Skeletal muscle tissue (tissue), 4 donors: ENCODE data around the gene RBP5. TPM values are rescaled to one million over a fixed set of nuclear protein-coding genes. Genes with fewer than 3 reads are reported as not detected.

Experiments
- H3K27ac ChIP-seq: one replicate; pipeline ENCODE4 v1.7.0; 2013; ENCODE audit warnings: mild to moderate bottlenecking, low read depth, low read length, inconsistent platforms
- H3K27me3 ChIP-seq, 3 donors: one replicate each; pipeline ENCODE4 v1.7.0; 2013; ENCODE audit warnings: low read length in 3 of 3; ENCODE audit not compliant: control insufficient read depth in 3 of 3, insufficient read depth in 3 of 3
- H3K36me3 ChIP-seq, 3 donors: one replicate each; pipeline ENCODE4 v1.7.0; 2013; ENCODE audit warnings: low read length in 3 of 3; ENCODE audit not compliant: control insufficient read depth in 3 of 3, insufficient read depth in 3 of 3
- H3K4me1 ChIP-seq, 3 donors: one replicate each; pipeline ENCODE4 v1.7.0; 2013; ENCODE audit warnings: low read length in 3 of 3, mild to moderate bottlenecking in 3 of 3; ENCODE audit not compliant: control insufficient read depth in 3 of 3, insufficient read depth in 3 of 3
- H3K4me3 ChIP-seq, 3 donors: one replicate each; pipeline ENCODE4 v1.7.0; 2013; ENCODE audit warnings: low read length in 3 of 3
- H3K9ac ChIP-seq, 3 donors: one replicate each; pipeline ENCODE4 v1.7.0; 2013; ENCODE audit warnings: low read length in 3 of 3, mild to moderate bottlenecking in 3 of 3, moderate library complexity in 2 of 3, low read depth in 1 of 3
- H3K9me3 ChIP-seq, 3 donors: one replicate each; pipeline ENCODE4 v1.7.0; 2013; ENCODE audit warnings: low read length in 3 of 3; ENCODE audit not compliant: control insufficient read depth in 3 of 3
- total RNA-seq: library from RNA; depleted of rRNA; stranded (reverse); fragments of >200 nt; gene quantifications from one replicate; pipeline ENCODE4 v1.2.3, GENCODE V29; 2014
- donor health status: Osteomylitis.

Gene RBP5
- total RNA-seq, 1 donor from 2014 or later = not detected

GRCh38 chr12:7116196-7116595, 12.5 kb downstream of the RBP5 start:
- no peak overlapping the region for H3K9ac ChIP-seq
- H3K4me1 ChIP-seq = peaks cover 0 to 4% (median 3%) of the 10 kb centered on the region in 3 donors
- H3K36me3 ChIP-seq = peaks cover 0 to 9% (median 0%) of the 10 kb centered on the region in 3 donors
- H3K4me3 ChIP-seq = no peak overlapping the region
- H3K27ac ChIP-seq = no peak overlapping the region
- H3K27me3 ChIP-seq = peaks cover 0 to 2% (median 0%) of the 10 kb centered on the region in 3 donors
- H3K9me3 ChIP-seq = no peaks in the 10 kb centered on the region

- Histone ChIP-seq H3K27me3 (peaks cover 0 to 2% (median 0%) of the 10 kb centered on the region in 3 donors), H3K9ac (no peak overlapping the region), H3K36me3 (peaks cover 0 to 9% (median 0%) of the 10 kb centered on the region in 3 donors), H3K9me3 (no peaks in the 10 kb centered on the region), H3K4me1 (peaks cover 0 to 5% (median 3%) of the 10 kb centered on the region in 3 donors), H3K4me3 (no peak overlapping the region), H3K27ac (no peak overlapping the region)
Measured at GRCh38 chr12:7114851-7115250, 13.8 kb downstream of the RBP5 start.

GRCh38 chr12:7114008-7114407, 14.7 kb downstream of the RBP5 start:
- H3K4me3 ChIP-seq = no peak overlapping the region
- no peaks in the 10 kb centered on the region for H3K9me3 ChIP-seq
- no peak overlapping the region for H3K27ac ChIP-seq
- H3K4me1 ChIP-seq = peaks cover 6 to 12% (median 10%) of the 10 kb centered on the region in 3 donors
- H3K9ac ChIP-seq = no peak overlapping the region
- peaks cover 0 to 9% (median 0%) of the 10 kb centered on the region in 3 donors for H3K36me3 ChIP-seq
- H3K27me3 ChIP-seq = no peaks in the 10 kb centered on the region

- H3K27me3 ChIP-seq = no peaks in the 10 kb centered on the region
- H3K27ac ChIP-seq = no peak overlapping the region
- peak overlapping the region in 1 of 3 donors; percentile 27 for H3K4me3 ChIP-seq
- no peaks in the 10 kb centered on the region for H3K9me3 ChIP-seq
- H3K36me3 ChIP-seq = peaks cover 0 to 8% (median 0%) of the 10 kb centered on the region in 3 donors
- peak overlapping the region in 1 of 3 donors; percentile 34 for H3K9ac ChIP-seq
- H3K4me1 ChIP-seq = peaks cover 8 to 14% (median 13%) of the 10 kb centered on the region in 3 donors
Measured at GRCh38 chr12:7113389-7113871, 15.3 kb downstream of the RBP5 start.

- H3K9me3 ChIP-seq = no peaks in the 10 kb centered on the region
- H3K4me3 ChIP-seq = no peak overlapping the region
- H3K27me3 ChIP-seq = no peaks in the 10 kb centered on the region
- peaks cover 0 to 6% (median 0%) of the 10 kb centered on the region in 3 donors for H3K36me3 ChIP-seq
- H3K4me1 ChIP-seq = peaks cover 13 to 21% (median 15%) of the 10 kb centered on the region in 3 donors
- peak overlapping the region; percentile 55 for H3K27ac ChIP-seq
- no peak overlapping the region for H3K9ac ChIP-seq
Measured at GRCh38 chr12:7112041-7112440, 16.6 kb downstream of the RBP5 start.

GRCh38 chr12:7110661-7111060, 18.0 kb downstream of the RBP5 start:
- Histone ChIP-seq H3K27ac (no peak overlapping the region), H3K4me1 (peaks cover 13 to 21% (median 15%) of the 10 kb centered on the region in 3 donors), H3K27me3 (no peaks in the 10 kb centered on the region)

GRCh38 chr12:7109572-7109920, 19.1 kb downstream of the RBP5 start:
- Histone ChIP-seq H3K27ac (peak overlapping the region; percentile 92), H3K9ac (peak overlapping the region; percentile 10 to 82 (median 81)), H3K4me3 (peak overlapping the region; percentile 76 to 91 (median 82)), H3K36me3 (peaks cover 0 to 2% (median 0%) of the 10 kb centered on the region in 3 donors), H3K9me3 (no peaks in the 10 kb centered on the region), H3K27me3 (no peaks in the 10 kb centered on the region), H3K4me1 (peaks cover 13 to 21% (median 15%) of the 10 kb centered on the region in 3 donors)

More at GRCh38 chr12:7110661-7111060, 18.0 kb downstream of the RBP5 start:
- Histone ChIP-seq H3K4me3 (no peak overlapping the region), H3K9ac (no peak overlapping the region), H3K9me3 (no peaks in the 10 kb centered on the region), H3K36me3 (peaks cover 0 to 4% (median 0%) of the 10 kb centered on the region in 3 donors)

- Histone ChIP-seq H3K36me3 (peaks cover 0 to 7% (median under 1%) of the 10 kb centered on the region in 3 donors), H3K9me3 (no peaks in the 10 kb centered on the region), H3K9ac (peak within 1 kb of the TSS; percentile 81 to 87 (median 87)), H3K4me3 (peak within 1 kb of the TSS; percentile 76 to 91 (median 82)), H3K27me3 (no peaks in the 10 kb centered on the region), H3K27ac (peak within 1 kb of the TSS; percentile 92), H3K4me1 (peaks cover 13 to 21% (median 15%) of the 10 kb centered on the region in 3 donors)
Measured at GRCh38 chr12:7108796-7109571, 19.7 kb downstream of the RBP5 start, which contains the start of gene C1RL. Gene C1RL (minus strand): TSS chr12:7109214. CDS start chr12:7109180, 34 bp downstream.

GRCh38 chr12:7108003-7108795, 20.5 kb downstream of the RBP5 start:
- H3K9ac ChIP-seq = peak overlapping the region; percentile 77 to 87 (median 87)
- peak overlapping the region; percentile 92 for H3K27ac ChIP-seq
- H3K4me3 ChIP-seq = peak overlapping the region; percentile 76 to 91 (median 82)
- H3K27me3 ChIP-seq = no peaks in the 10 kb centered on the region
- H3K4me1 ChIP-seq = peaks cover 13 to 21% (median 15%) of the 10 kb centered on the region in 3 donors
- H3K9me3 ChIP-seq = no peaks in the 10 kb centered on the region
- H3K36me3 ChIP-seq = peaks cover 0 to 9% (median 8%) of the 10 kb centered on the region in 3 donors
